OCI-M1 (cell line): ENCODE results near the gene OR5T3.

Source experiments
- DNase-seq: peaks from one replicate; lab custom pipeline; 2025; lab: John Stamatoyannopoulos, UW

OR5T3 gene

GRCh38 chr11:56251954-56252353 is at the start of gene OR5T3:
Gene OR5T3, plus strand, starts transcription at chr11:56252254. Its CDS starts 0 bp downstream, at chr11:56252254.
- no peak for DNase-seq

GRCh38 chr11:56207790-56208189 is 44.3 kb upstream of the OR5T3 start:
- no peak for DNase-seq

- no peak for DNase-seq
Measured at GRCh38 chr11:56214537-56214936, 37.5 kb upstream of the OR5T3 start.

- peak; percentile 5 for DNase-seq
Measured at GRCh38 chr11:56219735-56220134, 32.3 kb upstream of the OR5T3 start.

- DNase-seq, result no peak
Measured at GRCh38 chr11:56234155-56234554, 17.9 kb upstream of the OR5T3 start, which contains the start of gene OR5T2. Gene OR5T2, minus strand, starts transcription at chr11:56234255. Its CDS starts 1,193 bp downstream, at chr11:56233062.

- no peak for DNase-seq
Measured at GRCh38 chr11:56271092-56271491, 19.0 kb downstream of the OR5T3 start.

- DNase-seq, result no peak
Measured at GRCh38 chr11:56273854-56274253, 21.8 kb downstream of the OR5T3 start, which contains the start of gene OR5T1. Gene OR5T1, plus strand, starts transcription at chr11:56274154. Its CDS starts 1,485 bp downstream, at chr11:56275639.

GRCh38 chr11:56292154-56292553 is 40.1 kb downstream of the OR5T3 start, which contains the start of gene OR8H1:
Gene OR8H1, minus strand, starts transcription at chr11:56292254. Its CDS starts 1,192 bp downstream, at chr11:56291062.
- no peak for DNase-seq

GRCh38 chr11:56296898-56297297 is 44.8 kb downstream of the OR5T3 start:
- no peak for DNase-seq
